Spleen (tissue), 7 donors: ENCODE results near the gene SLC2A10.

ENCODE experiments used
- CTCF ChIP-seq, 11 experiments: fragments of 200-600 bp in 7 of 11; fragments of 450-650 bp in 4 of 11; sonication (generic) in 4 of 11; IDR thresholded peaks in 8 of 11; conservative IDR thresholded peaks in 3 of 11; 1 replicate in 7 of 11; 2 replicates in 4 of 11; pipeline versions ENCODE4 v1.4.0 to v1.8.0; 2016 to 2021; ENCODE audit warnings: antibody characterized with exemption in 11 of 11, inconsistent platforms in 4 of 11, mild to moderate bottlenecking in 1 of 11
- POLR2A ChIP-seq, 3 donors: fragments of 450-650 bp; IDR thresholded peaks; one replicate each; pipeline ENCODE4 v1.5.1; 2017; ENCODE audit warnings: antibody characterized with exemption in 3 of 3, mild to moderate bottlenecking in 1 of 3
- donor health status: DM: no; HTN: no; CAD: no; lungs with moderate emphysema.
- donor health status: DM: no; HTN: no; CAD: no.
- donor health status: DM: no; HTN: no; CAD: no.

- no peak for TF ChIP-seq CTCF (IDR thresholded peaks at IDR 0.05 in 8 of 11, conservative IDR thresholded peaks at IDR 0.05 in 3 of 11)
- TF ChIP-seq POLR2A (IDR thresholded peaks at IDR 0.05) = no peak
These were observed 70.4 kb downstream of the SLC2A10 start for GRCh38 chr20:46779831-46780230.
